Testis (tissue), 3 donors: ENCODE results near the gene FRS3. TPM values are rescaled to one million over a fixed set of nuclear protein-coding genes. Genes with fewer than 3 reads are reported as not detected.

Source experiments
- DNase-seq: peaks from one replicate; pipeline ENCODE4 v3.0.0-alpha.2; 2019
- H3K27ac ChIP-seq, 2 donors: fragments of 200-600 bp; sonication (generic); one replicate each; pipeline ENCODE4 v1.5.1; 2019
- H3K27me3 ChIP-seq: fragments of 200-600 bp; sonication (generic); one replicate; pipeline ENCODE4 v1.5.1; 2019
- H3K36me3 ChIP-seq: fragments of 200-600 bp; sonication (generic); one replicate; pipeline ENCODE4 v1.5.1; 2017; ENCODE audit warnings: low read depth; ENCODE audit errors: missing control alignments
- H3K4me1 ChIP-seq: fragments of 200-600 bp; sonication (generic); one replicate; pipeline ENCODE4 v1.5.1; 2019
- H3K4me3 ChIP-seq, 2 donors: fragments of 200-600 bp; sonication (generic); one replicate each; pipeline ENCODE4 v1.5.1; 2017 to 2019
- H3K9me3 ChIP-seq: fragments of 200-600 bp; sonication (generic); one replicate; pipeline ENCODE4 v1.5.1; 2017
- POLR2A ChIP-seq: fragments of 450-650 bp; IDR thresholded peaks from one replicate; pipeline ENCODE4 v1.6.1; 2017; ENCODE audit warnings: antibody characterized with exemption, mild to moderate bottlenecking, moderate library complexity
- WGBS, 2 donors: methylation state at CpG; one replicate each; pipeline ENCODE4 v1.1.5; 2018; 5-methylcytosine and 5-hydroxymethylcytosine counted together
- intact Hi-C: fragments of 100-400 bp; cut with DNase I; formaldehyde crosslinking; loops from one replicate; pipeline ENCODE4 v1.15.1; 2023; ENCODE audit warnings: low total_unique reads
- polyA plus RNA-seq: library from polyadenylated mRNA; stranded (reverse); fragments of 350-450 nt; fragmentation: Illumina TruSeq; extraction: RNeasy Lipid Tissue Mini Kit (QIAGEN cat#74804); gene quantifications from one replicate; pipeline ENCODE4 v1.2.3, GENCODE V29; 2014; ENCODE audit warnings: low read depth, low replicate concordance; ENCODE audit not compliant: insufficient read depth
- total RNA-seq, 2 donors: library from RNA; depleted of rRNA; stranded (reverse); fragments of >200 nt; gene quantifications; one replicate each; pipeline ENCODE4 v1.2.3, GENCODE V29; 2016
- TF ChIP-seq, protein P1 (sequence below), 3 experiments: fragments of 450-650 bp in 2 of 3; fragments of 200-600 bp in 1 of 3; sonication (generic) in 1 of 3; IDR thresholded peaks; one replicate each; pipeline ENCODE4 v1.5.1; 2016 to 2019; ENCODE audit warnings: antibody characterized with exemption in 3 of 3, mild to moderate bottlenecking in 2 of 3, moderate library complexity in 1 of 3

The FRS3 gene
- total and polyA plus RNA-seq, 3 donors from 2014 or later, result 33.4 to 39.3 (median 34.1) TPM

DNA sequence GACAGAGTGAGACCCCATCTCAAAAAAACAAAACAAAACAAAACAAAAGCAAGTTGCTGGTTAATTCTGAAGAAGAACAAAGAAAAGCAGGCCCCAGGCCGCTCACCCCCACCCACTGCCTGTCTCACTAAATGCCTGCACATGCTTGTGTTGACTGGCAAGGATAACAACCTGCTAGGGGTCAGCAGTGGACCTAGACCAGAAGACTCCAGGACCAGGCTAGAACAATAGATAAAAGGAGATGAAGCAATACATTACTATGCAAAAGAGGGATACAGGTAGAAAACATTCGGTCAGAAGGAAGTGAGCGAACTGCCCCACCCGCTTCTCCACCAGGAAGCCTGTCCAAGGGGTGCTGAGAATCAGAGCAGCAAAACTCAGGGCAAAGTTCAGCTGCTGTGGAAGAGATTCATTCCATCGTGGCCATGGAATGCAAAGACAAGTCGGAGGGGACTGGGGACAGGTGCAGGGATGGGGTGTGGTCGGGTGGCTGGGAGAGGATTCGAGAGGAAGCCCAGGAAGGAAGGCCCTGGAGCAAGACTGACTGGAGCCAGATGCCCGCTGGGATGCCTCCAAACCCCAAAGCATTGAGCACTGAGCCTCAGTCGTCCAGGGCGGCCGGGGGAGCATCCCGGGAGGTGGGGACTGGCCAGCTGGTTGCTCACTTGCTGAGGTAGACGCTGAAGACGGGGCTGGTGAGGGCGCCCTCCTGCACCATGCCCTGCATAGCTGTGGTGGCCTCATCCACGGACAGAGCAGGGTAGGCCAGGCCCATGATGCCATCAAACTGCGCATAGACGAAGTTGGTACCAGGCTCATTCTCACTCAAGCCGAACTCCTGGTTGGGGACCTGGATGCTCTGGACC is 37.8 kb downstream of the FRS3 start:
- Histone ChIP-seq H3K4me1 (no peaks in the 10 kb centered on the region), H3K36me3 (no peaks in the 10 kb centered on the region), H3K9me3 (no peaks in the 10 kb centered on the region), H3K4me3 (no peak overlapping the region), H3K27me3 (no peaks in the 10 kb centered on the region), H3K27ac (no peak overlapping the region)
- intact Hi-C loops, result no loop called here
- no peak for TF ChIP-seq POLR2A
- TF ChIP-seq, protein P1, sequence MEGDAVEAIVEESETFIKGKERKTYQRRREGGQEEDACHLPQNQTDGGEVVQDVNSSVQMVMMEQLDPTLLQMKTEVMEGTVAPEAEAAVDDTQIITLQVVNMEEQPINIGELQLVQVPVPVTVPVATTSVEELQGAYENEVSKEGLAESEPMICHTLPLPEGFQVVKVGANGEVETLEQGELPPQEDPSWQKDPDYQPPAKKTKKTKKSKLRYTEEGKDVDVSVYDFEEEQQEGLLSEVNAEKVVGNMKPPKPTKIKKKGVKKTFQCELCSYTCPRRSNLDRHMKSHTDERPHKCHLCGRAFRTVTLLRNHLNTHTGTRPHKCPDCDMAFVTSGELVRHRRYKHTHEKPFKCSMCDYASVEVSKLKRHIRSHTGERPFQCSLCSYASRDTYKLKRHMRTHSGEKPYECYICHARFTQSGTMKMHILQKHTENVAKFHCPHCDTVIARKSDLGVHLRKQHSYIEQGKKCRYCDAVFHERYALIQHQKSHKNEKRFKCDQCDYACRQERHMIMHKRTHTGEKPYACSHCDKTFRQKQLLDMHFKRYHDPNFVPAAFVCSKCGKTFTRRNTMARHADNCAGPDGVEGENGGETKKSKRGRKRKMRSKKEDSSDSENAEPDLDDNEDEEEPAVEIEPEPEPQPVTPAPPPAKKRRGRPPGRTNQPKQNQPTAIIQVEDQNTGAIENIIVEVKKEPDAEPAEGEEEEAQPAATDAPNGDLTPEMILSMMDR (IDR thresholded peaks at IDR 0.05), result no peak
- DNase-seq, result no peak
- 86 to 87% methylated on average over 18 to 20 of the region's 20 CpGs for WGBS, 2 donors

DNA sequence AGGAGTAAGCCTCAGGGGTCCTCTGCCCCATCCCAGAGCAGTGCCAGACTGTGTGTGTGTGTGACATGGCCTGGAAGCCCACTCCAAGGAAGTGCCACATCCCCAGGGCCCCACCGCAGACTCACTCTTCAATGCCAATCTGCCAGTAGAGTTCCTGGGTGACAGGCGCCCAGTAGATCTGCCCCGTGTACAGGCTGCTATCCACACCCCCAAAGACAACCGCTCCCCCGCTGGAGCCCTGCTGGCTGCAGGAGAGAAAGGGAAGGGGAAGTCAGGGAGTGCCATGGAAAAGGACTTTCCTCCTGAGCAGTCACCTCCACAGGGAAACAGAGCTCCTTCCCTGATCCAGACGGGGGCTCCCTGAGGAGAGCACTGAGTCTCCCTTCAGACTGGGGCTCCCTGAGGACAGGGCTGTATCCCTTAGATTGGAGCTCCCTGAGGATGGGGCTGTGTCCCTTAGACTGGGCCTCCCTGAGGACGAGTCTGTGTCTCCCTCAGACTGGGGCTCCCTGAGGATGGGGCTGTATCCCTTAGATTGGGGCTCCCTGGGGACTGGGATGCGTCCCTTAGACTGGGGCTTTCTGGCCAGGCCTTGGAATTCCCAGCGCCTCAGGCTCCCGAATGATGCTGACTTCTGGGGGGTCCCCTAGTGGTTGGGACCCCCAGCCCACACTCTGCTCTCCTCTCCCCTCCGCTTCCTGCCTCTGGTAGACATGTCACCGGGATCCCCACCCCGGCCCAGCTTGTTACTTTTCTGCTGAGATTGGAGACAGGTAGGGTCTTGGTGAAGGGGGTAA is 39.1 kb downstream of the FRS3 start:
- H3K4me3 ChIP-seq, result no peak overlapping the region
- WGBS, 2 donors, result 90 to 91% methylated on average over 8 to 13 of the region's 13 CpGs
- peaks cover 4% of the 10 kb centered on the region for H3K4me1 ChIP-seq
- TF ChIP-seq POLR2A, result no peak
- TF ChIP-seq, protein P1 (IDR thresholded peaks at IDR 0.05), result no peak
- H3K27me3 ChIP-seq, result no peaks in the 10 kb centered on the region
- H3K27ac ChIP-seq, result no peak overlapping the region
- DNase-seq, result no peak
- no peaks in the 10 kb centered on the region for H3K9me3 ChIP-seq
- intact Hi-C loops, result no loop called here
- no peaks in the 10 kb centered on the region for H3K36me3 ChIP-seq

DNA sequence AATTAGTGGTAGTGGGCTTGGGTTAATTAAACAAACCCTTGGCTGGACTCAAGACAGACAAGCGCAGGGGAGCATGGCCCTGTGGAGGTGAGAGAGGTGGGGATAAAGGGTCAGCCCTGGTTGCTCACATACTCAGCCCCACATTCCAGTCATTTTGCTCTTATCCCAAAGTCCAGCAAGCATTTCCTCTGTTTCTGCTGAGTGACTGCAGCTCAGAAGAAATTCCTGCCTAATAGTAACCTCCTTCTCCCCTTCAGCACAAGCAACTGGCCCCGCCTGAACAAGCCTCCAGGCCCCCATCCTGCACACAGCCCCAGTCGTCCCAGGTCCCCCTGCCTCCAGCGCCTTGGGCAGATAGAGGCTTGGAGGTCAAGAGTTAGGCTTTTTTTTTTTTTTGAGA is 40.7 kb downstream of the FRS3 start:
- no peaks in the 10 kb centered on the region for H3K9me3 ChIP-seq
- no peak for TF ChIP-seq POLR2A
- TF ChIP-seq, protein P1 (IDR thresholded peaks at IDR 0.05), result no peak
- intact Hi-C loops, result no loop called here

DNA sequence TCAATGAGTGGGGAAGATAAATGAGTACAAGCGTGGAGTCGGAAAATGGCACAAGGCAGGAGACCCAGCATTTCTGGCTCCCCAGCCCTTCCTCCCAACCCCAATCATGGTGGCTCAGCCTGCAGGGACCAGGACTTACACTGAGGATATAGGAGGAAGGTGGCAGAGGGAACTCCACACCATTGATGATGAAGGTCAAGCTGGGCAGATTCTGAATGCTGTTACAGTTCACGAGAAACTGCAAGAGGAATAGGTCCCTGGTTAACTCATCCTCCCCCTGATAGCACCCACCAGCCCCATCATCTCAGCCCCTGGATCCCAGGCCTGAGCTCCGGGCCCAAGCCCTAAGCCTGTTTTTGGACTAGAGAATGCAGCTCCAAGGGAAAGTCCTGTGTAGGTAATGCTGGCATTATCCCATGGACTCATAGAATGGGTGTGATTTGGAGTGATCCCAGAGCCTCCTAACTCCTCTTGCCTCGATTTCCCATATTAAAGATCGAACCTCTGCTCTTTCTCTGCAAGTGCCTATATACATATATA is 42.0 kb downstream of the FRS3 start:
- Histone ChIP-seq H3K27me3 (no peaks in the 10 kb centered on the region), H3K27ac (no peak overlapping the region), H3K4me1 (peaks cover 12% of the 10 kb centered on the region), H3K4me3 (no peak overlapping the region), H3K36me3 (no peaks in the 10 kb centered on the region), H3K9me3 (no peaks in the 10 kb centered on the region)
- 90 to 96% methylated on average over 6 of the region's 6 CpGs for WGBS, 2 donors
- no peak for DNase-seq
- TF ChIP-seq POLR2A, result no peak
- TF ChIP-seq, protein P1 (IDR thresholded peaks at IDR 0.05), result no peak
- intact Hi-C loops, result no loop called here

More for the DNA sequence above, 40.7 kb downstream of the FRS3 start:
- 75 to 80% methylated on average over 4 of the region's 4 CpGs for whole genome bisulfite sequencing, 2 donors
- no peak for DNase-seq
- no peak overlapping the region for H3K4me3 ChIP-seq
- H3K4me1 ChIP-seq, result peaks cover 4% of the 10 kb centered on the region
- no peaks in the 10 kb centered on the region for H3K36me3 ChIP-seq
- no peak overlapping the region for H3K27ac ChIP-seq
- H3K27me3 ChIP-seq, result no peaks in the 10 kb centered on the region
